Kidney epithelial cell (primary cell): Measurements from ENCODE around the gene MMP14. TPM values are rescaled to one million over a fixed set of nuclear protein-coding genes. Genes with fewer than 3 reads are reported as not detected.
"Not testable (repeated sequence)": the region's sequence is repeated elsewhere in the genome, so short reads cannot be mapped to it uniquely, and the experiment has no call there.

Experiments
- DNase-seq: peaks from one replicate; pipeline ENCODE4 v3.0.0-alpha.2; 2010; ENCODE audit warnings: low read depth
- H3K27me3 ChIP-seq: 2 replicates; pipeline ENCODE4 v1.6.0; 2011; ENCODE audit warnings: low read length; ENCODE audit not compliant: control insufficient read depth, insufficient read depth
- H3K36me3 ChIP-seq: 2 replicates; pipeline ENCODE4 v1.5.1; 2011; ENCODE audit warnings: low read length; ENCODE audit not compliant: control insufficient read depth, insufficient read depth
- H3K4me3 ChIP-seq: 2 replicates; pipeline ENCODE4 v1.5.1; 2011; ENCODE audit warnings: low read depth, mild to moderate bottlenecking, control low read depth, low read length
- CTCF ChIP-seq: IDR thresholded peaks from 2 replicates; pipeline ENCODE4 v1.5.1; 2011; ENCODE audit warnings: mild to moderate bottlenecking, moderate library complexity, low read length, control low read depth, inconsistent platforms; ENCODE audit not compliant: insufficient read depth, poor library complexity, severe bottlenecking
- total RNA-seq: library from RNA; depleted of rRNA; stranded (reverse); fragments of >200 nt; gene quantifications from 2 replicates; pipeline ENCODE4 v1.2.3, GENCODE V29; 2015

The MMP14 gene
- total RNA-seq, 1 donor from 2014 or later = 669 TPM

DNA sequence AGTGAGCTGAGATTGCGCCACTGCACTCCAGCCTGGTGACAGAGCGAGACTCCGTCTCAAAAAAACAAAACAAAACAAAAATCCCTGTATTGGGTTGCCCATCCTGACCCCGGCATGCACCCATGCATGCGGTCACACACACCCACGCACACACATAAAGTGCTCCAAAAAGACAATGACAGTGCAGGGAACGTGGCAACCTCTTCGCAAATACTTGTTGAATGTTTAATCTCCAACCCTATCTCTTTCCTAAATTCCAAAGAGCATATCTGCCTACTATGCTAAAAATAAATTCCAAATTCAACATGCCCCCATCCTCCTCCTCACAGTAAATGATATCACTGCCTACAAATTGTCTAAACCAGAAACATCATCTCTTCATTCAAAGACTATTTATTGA is 34.7 kb upstream of the MMP14 start:
- TF ChIP-seq CTCF = no peak
- DNase-seq = no peak
- Histone ChIP-seq H3K36me3 (no peaks in the 10 kb centered on the region), H3K27me3 (no peaks in the 10 kb centered on the region), H3K4me3 (no peak overlapping the region)

GRCh38 chr14:22802860-22803686 is 33.3 kb upstream of the MMP14 start:
- Histone ChIP-seq H3K27me3 (no peaks in the 10 kb centered on the region), H3K36me3 (no peaks in the 10 kb centered on the region), H3K4me3 (no peak overlapping the region)
- no peak for TF ChIP-seq CTCF
- no peak for DNase-seq

DNA sequence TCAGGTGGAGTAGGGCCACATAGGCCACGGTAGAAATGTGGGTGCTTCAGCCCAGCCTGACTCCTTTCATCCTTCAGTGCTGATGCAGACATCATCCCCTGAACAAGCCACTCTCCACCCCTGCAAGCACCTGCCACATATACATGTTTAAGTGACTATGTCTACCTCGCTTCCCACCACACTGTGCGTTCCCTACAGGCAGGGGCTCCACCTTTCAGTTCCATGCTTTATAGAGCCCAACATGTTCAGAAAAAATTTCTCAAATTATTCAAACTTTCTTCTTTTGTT is 32.8 kb upstream of the MMP14 start:
- no peaks in the 10 kb centered on the region for H3K27me3 ChIP-seq

DNA sequence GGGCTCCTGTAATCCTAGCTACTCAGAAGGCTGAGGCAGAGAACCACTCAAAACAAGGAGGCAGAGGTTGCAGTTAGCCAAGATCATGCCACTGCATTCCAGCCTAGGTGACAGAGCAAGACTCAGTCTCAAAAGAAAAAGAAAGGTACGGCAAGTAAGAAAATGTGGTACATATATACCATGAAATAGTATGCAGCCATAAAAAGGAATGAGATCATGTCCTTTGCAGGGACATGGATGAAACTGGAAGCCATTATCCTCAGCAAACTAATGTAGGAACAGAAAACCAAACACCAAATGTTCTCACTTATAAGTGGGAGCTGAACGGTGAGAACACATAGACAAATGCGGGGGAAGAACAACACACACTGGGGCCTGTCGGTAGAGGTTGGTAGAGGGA is 31.1 kb upstream of the MMP14 start:
- H3K4me3 ChIP-seq, H3K27me3 ChIP-seq, H3K36me3 ChIP-seq, DNase-seq: not testable (repeated sequence)

More for the DNA sequence above, 32.8 kb upstream of the MMP14 start:
- Histone ChIP-seq H3K4me3 (no peak overlapping the region), H3K36me3 (no peaks in the 10 kb centered on the region)
- TF ChIP-seq CTCF = no peak
- DNase-seq = no peak

DNA sequence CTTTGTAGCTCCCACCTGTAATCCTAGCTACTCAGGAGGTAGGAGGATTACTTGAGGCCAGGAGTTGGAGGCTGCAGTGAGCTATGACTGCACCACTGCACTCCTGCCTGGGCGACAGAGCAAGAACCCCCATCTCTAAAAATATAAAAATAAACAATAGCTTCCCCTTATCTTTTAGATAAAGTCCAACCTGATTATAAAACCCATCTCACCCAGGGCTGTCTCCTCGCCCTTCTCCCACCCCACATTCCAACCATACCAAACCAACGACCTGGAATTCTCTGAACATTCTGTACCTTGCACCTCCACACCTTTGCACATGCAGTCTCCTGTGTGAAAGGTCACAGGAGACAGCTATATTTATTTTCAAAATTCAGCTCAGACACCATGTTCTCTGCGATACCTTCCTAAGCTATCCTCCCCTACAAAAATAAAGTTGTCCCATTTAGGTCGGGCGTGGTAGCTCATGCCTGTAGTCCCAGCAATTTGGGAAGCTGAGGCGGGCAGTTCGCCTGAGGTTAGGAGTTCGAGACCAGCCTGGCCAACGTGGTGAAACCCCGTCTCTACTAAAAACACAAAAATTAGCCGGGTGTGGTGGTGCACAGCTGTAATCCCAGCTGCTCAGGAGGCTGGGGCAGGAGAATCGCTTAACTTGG is 28.8 kb upstream of the MMP14 start:
- no peak overlapping the region for H3K4me3 ChIP-seq
- H3K36me3 ChIP-seq = no peaks in the 10 kb centered on the region
- H3K27me3 ChIP-seq = no peaks in the 10 kb centered on the region
- no peak for DNase-seq
- TF ChIP-seq CTCF = no peak

GRCh38 chr14:22808388-22809209 is 27.8 kb upstream of the MMP14 start:
- DNase-seq = no peak
- H3K4me3 ChIP-seq = no peak overlapping the region
- TF ChIP-seq CTCF = no peak

More at GRCh38 chr14:22808388-22809209, 27.8 kb upstream of the MMP14 start:
- Histone ChIP-seq H3K27me3 (no peaks in the 10 kb centered on the region), H3K36me3 (no peaks in the 10 kb centered on the region)
